ENCODE results near the gene BCL2L11. TPM values are rescaled to one million over a fixed set of nuclear protein-coding genes. Genes with fewer than 3 reads are reported as not detected.
A peak's percentile ranks its signal among the peaks of the same experiment; 100 is the strongest.

Gene BCL2L11
- total RNA-seq, 1 donor from 2014 or later: 3.7 TPM

- Histone ChIP-seq H3K36me3 (ENCODE audit: control insufficient read depth, insufficient read depth, low read length) (peaks cover 11% of the 10 kb centered on the region), H3K27me3 (ENCODE audit: control insufficient read depth, insufficient read depth, low read length) (no peaks in the 10 kb centered on the region), H3K4me3 (ENCODE audit: low read depth, low read length) (no peak overlapping the region)
- no peak for TF ChIP-seq CTCF (IDR thresholded peaks at IDR 0.05; ENCODE audit: insufficient read depth, low read length, severe bottlenecking)
- DNase-seq (ENCODE audit: low read depth) (no peak), FAIRE-seq (no peak)
Measured at GRCh38 chr2:111126581-111126980, 5.9 kb downstream of the BCL2L11 start.

GRCh38 chr2:111127351-111127750 is 6.6 kb downstream of the BCL2L11 start:
- DNase-seq (ENCODE audit: low read depth) (no peak), FAIRE-seq (no peak)
- H3K27me3 ChIP-seq (ENCODE audit: control insufficient read depth, insufficient read depth, low read length): no peaks in the 10 kb centered on the region
- no peak overlapping the region for H3K4me3 ChIP-seq (ENCODE audit: low read depth, low read length)
- peaks cover 11% of the 10 kb centered on the region for H3K36me3 ChIP-seq (ENCODE audit: control insufficient read depth, insufficient read depth, low read length)
- TF ChIP-seq CTCF (IDR thresholded peaks at IDR 0.05; ENCODE audit: insufficient read depth, low read length, severe bottlenecking): no peak

GRCh38 chr2:111128096-111128495 is 7.4 kb downstream of the BCL2L11 start:
- Histone ChIP-seq H3K4me3 (ENCODE audit: low read depth, low read length) (no peak overlapping the region), H3K36me3 (ENCODE audit: control insufficient read depth, insufficient read depth, low read length) (peaks cover 11% of the 10 kb centered on the region), H3K27me3 (ENCODE audit: control insufficient read depth, insufficient read depth, low read length) (no peaks in the 10 kb centered on the region)
- FAIRE-seq: no peak
- no peak for TF ChIP-seq CTCF (IDR thresholded peaks at IDR 0.05; ENCODE audit: insufficient read depth, low read length, severe bottlenecking)
- DNase-seq (ENCODE audit: low read depth): no peak

GRCh38 chr2:111133603-111134002 is 12.9 kb downstream of the BCL2L11 start:
- DNase-seq (ENCODE audit: low read depth) (no peak), FAIRE-seq (peak; percentile 7)
- Histone ChIP-seq H3K27me3 (ENCODE audit: control insufficient read depth, insufficient read depth, low read length) (no peaks in the 10 kb centered on the region), H3K36me3 (ENCODE audit: control insufficient read depth, insufficient read depth, low read length) (peaks cover 3% of the 10 kb centered on the region), H3K4me3 (ENCODE audit: low read depth, low read length) (no peak overlapping the region)
- no peak for TF ChIP-seq CTCF (IDR thresholded peaks at IDR 0.05; ENCODE audit: insufficient read depth, low read length, severe bottlenecking)

GRCh38 chr2:111134055-111134454 is 13.3 kb downstream of the BCL2L11 start:
- no peak for FAIRE-seq
- TF ChIP-seq CTCF (IDR thresholded peaks at IDR 0.05; ENCODE audit: insufficient read depth, low read length, severe bottlenecking): no peak
- Histone ChIP-seq H3K36me3 (ENCODE audit: control insufficient read depth, insufficient read depth, low read length) (peaks cover 2% of the 10 kb centered on the region), H3K27me3 (ENCODE audit: control insufficient read depth, insufficient read depth, low read length) (no peaks in the 10 kb centered on the region), H3K4me3 (ENCODE audit: low read depth, low read length) (no peak overlapping the region)
- no peak for DNase-seq (ENCODE audit: low read depth)

- DNase-seq (ENCODE audit: low read depth): no peak
- Histone ChIP-seq H3K27me3 (ENCODE audit: control insufficient read depth, insufficient read depth, low read length) (no peaks in the 10 kb centered on the region), H3K36me3 (ENCODE audit: control insufficient read depth, insufficient read depth, low read length) (no peaks in the 10 kb centered on the region), H3K4me3 (ENCODE audit: low read depth, low read length) (no peak overlapping the region)
- TF ChIP-seq CTCF (IDR thresholded peaks at IDR 0.05; ENCODE audit: insufficient read depth, low read length, severe bottlenecking): no peak
- FAIRE-seq: no peak
Measured at GRCh38 chr2:111135237-111135909, 14.7 kb downstream of the BCL2L11 start.

Data from bronchial epithelial cell (primary cell).